ENCODE results near the gene PPM1G. TPM values are rescaled to one million over a fixed set of nuclear protein-coding genes. Genes with fewer than 3 reads are reported as not detected.

PPM1G gene
- total RNA-seq, 1 donor from 2014 or later = 42.8 TPM

DNA sequence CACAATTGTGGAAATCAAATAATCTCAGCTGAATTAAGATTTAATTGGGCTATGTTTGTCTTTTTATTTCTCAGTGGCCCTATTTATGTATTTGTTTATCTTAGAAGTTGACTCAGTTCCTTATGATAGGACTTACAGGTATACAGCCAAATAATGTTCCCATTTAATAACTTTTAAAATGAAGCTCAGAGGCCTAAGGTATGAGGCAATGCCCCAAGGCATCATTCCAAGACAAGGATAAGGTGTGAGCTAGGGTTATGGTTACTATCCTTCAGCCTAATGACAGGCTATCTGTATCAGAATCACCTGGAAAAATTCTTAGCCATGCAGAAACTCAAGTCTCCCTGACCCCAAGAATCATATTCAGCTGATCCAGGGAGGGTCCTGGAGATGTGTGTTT lies 11.6 kb upstream of the PPM1G start:
- no peaks in the 10 kb centered on the region for H3K4me1 ChIP-seq (ENCODE audit: control insufficient read depth in 3 of 3, insufficient read depth in 3 of 3, low read length in 3 of 3)
- no peak overlapping the region for H3K9ac ChIP-seq (ENCODE audit: low read depth in 1 of 3, low read length in 3 of 3)
- no peak overlapping the region for H3K27ac ChIP-seq (ENCODE audit: low read depth, low read length)
- no peaks in the 10 kb centered on the region for H3K9me3 ChIP-seq (ENCODE audit: control insufficient read depth in 3 of 3, low read length in 3 of 3)
- no peaks in the 10 kb centered on the region for H3K36me3 ChIP-seq (ENCODE audit: control insufficient read depth in 3 of 3, insufficient read depth in 3 of 3, low read length in 3 of 3)
- no peak overlapping the region for H3K4me3 ChIP-seq (ENCODE audit: low read length in 3 of 3)
- no peaks in the 10 kb centered on the region for H3K27me3 ChIP-seq (ENCODE audit: control insufficient read depth in 3 of 3, insufficient read depth in 3 of 3, low read length in 3 of 3)

DNA sequence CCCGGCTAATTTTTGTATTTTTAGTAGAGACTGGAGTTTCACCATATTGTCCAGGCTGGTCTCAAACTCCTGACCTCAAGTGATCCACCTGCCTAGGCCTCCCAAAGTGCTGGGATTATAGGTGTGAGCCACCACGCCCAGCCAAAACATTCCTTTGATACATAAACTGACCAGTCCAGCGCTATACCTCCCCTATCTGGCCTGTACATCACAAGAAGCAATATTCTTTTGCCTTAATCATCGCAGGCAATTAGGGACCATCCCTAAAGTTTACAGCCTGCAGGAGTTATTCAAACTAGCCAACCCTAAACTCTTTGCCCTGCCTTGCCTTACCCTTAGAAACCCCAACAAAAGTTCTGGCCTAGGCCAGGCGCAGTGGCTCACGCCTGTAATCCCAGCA lies 6.8 kb upstream of the PPM1G start:
- Histone ChIP-seq H3K27me3 (ENCODE audit: control insufficient read depth in 3 of 3, insufficient read depth in 3 of 3, low read length in 3 of 3) (no peaks in the 10 kb centered on the region), H3K9ac (ENCODE audit: low read depth in 1 of 3, low read length in 3 of 3) (no peak overlapping the region), H3K9me3 (ENCODE audit: control insufficient read depth in 3 of 3, low read length in 3 of 3) (no peaks in the 10 kb centered on the region), H3K27ac (ENCODE audit: low read depth, low read length) (no peak overlapping the region), H3K4me3 (ENCODE audit: low read length in 3 of 3) (no peak overlapping the region), H3K36me3 (ENCODE audit: control insufficient read depth in 3 of 3, insufficient read depth in 3 of 3, low read length in 3 of 3) (no peaks in the 10 kb centered on the region), H3K4me1 (ENCODE audit: control insufficient read depth in 3 of 3, insufficient read depth in 3 of 3, low read length in 3 of 3) (no peaks in the 10 kb centered on the region)

DNA sequence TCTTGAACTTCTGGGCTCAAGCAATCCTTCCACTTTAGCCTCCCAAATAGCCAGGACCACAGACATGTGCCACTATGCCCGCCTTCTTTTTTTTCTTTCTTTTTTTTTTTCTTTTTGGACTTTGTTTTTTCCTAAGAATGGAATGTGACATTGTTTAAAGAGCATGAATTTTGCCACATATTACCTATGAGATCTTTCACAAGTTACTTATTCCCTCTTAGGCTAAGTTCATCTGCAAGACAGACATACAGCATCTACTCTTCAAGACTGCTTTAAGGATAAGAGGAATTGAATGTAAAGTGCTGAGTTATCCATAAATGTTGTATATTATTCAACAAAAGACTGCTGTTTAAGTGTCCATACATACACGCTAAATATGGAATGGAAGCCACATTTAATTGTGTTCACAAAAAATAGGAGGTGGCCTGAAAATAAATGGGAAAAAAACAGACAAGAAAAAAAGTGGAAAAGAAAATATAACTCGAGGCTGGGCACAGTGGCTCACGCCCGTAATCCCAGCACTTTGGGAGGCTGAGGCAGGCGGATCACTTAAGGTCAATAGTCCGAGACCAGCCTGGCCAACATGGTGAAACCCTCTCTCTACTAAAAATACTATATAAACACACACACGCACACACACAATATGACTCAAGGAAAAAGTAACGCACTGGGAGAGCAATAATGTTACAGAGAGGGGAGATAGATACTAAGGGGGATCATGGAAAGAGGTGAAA lies 3.2 kb upstream of the PPM1G start:
- no peaks in the 10 kb centered on the region for H3K36me3 ChIP-seq (ENCODE audit: control insufficient read depth in 3 of 3, insufficient read depth in 3 of 3, low read length in 3 of 3)
- H3K9ac ChIP-seq (ENCODE audit: low read depth in 1 of 3, low read length in 3 of 3) = no peak overlapping the region
- no peaks in the 10 kb centered on the region for H3K27me3 ChIP-seq (ENCODE audit: control insufficient read depth in 3 of 3, insufficient read depth in 3 of 3, low read length in 3 of 3)
- no peaks in the 10 kb centered on the region for H3K9me3 ChIP-seq (ENCODE audit: control insufficient read depth in 3 of 3, low read length in 3 of 3)
- H3K4me3 ChIP-seq (ENCODE audit: low read length in 3 of 3) = no peak overlapping the region
- H3K27ac ChIP-seq (ENCODE audit: low read depth, low read length) = no peak overlapping the region
- peaks cover 7 to 19% (median 15%) of the 10 kb centered on the region in 3 donors for H3K4me1 ChIP-seq (ENCODE audit: control insufficient read depth in 3 of 3, insufficient read depth in 3 of 3, low read length in 3 of 3)

DNA sequence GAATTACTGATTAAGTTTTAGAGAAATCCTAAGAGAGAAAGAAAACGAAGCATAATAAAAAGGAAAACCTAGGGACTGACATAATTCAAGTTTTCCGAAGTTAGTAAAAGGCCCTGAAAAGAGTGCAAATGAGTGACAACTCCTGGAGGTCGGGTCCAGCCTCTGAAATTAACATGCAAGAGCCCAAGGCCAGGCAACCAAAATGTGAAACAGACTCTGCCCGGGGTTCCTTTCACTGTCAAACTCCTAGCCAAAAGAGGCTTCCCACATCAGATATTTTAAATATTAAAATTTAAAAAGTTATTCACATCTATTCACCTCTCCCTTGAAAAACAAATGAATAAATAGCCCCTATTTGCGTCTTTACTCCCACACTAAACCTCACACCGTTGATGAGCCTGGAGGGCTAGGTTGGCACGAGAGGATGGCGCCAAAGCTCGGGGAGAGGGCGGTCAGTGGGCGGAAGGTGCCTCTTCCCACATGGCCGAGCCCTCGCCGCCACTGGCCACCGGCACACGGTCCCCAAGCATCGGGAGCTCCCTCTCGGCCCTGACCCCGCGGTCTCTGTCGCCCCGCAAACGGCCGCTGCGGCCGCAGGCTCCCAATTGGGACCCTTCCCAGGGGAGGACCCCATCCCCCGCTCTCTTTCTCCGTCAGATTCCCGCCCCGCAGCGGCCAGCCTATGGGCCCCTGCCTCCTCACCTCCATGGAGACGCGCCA lies 630 bp downstream of the PPM1G start:
- H3K36me3 ChIP-seq (ENCODE audit: control insufficient read depth in 3 of 3, insufficient read depth in 3 of 3, low read length in 3 of 3) = peaks cover 0 to 4% (median 0%) of the 10 kb centered on the region in 3 donors
- no peaks in the 10 kb centered on the region for H3K9me3 ChIP-seq (ENCODE audit: control insufficient read depth in 3 of 3, low read length in 3 of 3)
- peak overlapping the region; percentile 82 to 99 (median 94) for H3K9ac ChIP-seq (ENCODE audit: low read depth in 1 of 3, low read length in 3 of 3)
- H3K4me1 ChIP-seq (ENCODE audit: control insufficient read depth in 3 of 3, insufficient read depth in 3 of 3, low read length in 3 of 3) = peaks cover 7 to 19% (median 15%) of the 10 kb centered on the region in 3 donors
- no peaks in the 10 kb centered on the region for H3K27me3 ChIP-seq (ENCODE audit: control insufficient read depth in 3 of 3, insufficient read depth in 3 of 3, low read length in 3 of 3)
- peak overlapping the region; percentile 85 for H3K27ac ChIP-seq (ENCODE audit: low read depth, low read length)
- H3K4me3 ChIP-seq (ENCODE audit: low read length in 3 of 3) = peak overlapping the region; percentile 80 to 91 (median 85)

DNA sequence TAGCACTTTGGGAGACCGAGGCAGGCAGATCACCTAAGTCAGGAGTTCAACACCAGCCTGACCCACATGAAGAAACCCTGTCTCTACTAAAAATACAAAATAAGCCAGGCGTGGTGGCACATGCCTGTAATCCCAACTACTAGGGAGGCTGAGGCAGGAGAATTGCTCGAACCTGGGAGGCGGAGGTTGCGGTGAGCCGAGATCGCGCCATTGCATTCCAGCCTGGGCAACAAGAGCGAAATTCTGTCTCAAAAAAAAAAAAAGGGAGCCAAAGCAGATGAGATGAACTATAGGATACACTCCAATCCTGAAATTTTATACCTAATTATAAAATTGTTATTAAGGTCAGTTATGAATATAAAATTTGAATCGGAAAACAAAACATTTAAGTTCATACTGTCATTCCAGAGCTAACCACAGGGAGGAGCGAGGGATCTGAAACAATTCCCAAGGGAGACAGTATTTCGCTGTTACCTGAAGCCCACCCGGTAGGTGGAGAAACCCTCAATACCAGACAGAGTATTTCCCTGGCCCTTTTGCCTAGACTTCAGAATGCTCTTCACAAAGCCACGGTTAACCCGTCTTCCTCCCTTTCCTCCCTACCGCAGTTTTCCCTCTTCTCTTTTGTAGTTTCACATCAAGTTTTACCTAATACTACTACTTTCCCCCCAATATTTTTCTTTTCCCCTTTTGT lies 1.4 kb downstream of the PPM1G start:
- peak overlapping the region; percentile 82 to 99 (median 94) for H3K9ac ChIP-seq (ENCODE audit: low read depth in 1 of 3, low read length in 3 of 3)
- peaks cover 0 to 4% (median 0%) of the 10 kb centered on the region in 3 donors for H3K36me3 ChIP-seq (ENCODE audit: control insufficient read depth in 3 of 3, insufficient read depth in 3 of 3, low read length in 3 of 3)
- H3K4me1 ChIP-seq (ENCODE audit: control insufficient read depth in 3 of 3, insufficient read depth in 3 of 3, low read length in 3 of 3) = peaks cover 7 to 19% (median 15%) of the 10 kb centered on the region in 3 donors
- H3K9me3 ChIP-seq (ENCODE audit: control insufficient read depth in 3 of 3, low read length in 3 of 3) = no peaks in the 10 kb centered on the region
- H3K27ac ChIP-seq (ENCODE audit: low read depth, low read length) = no peak overlapping the region
- peak overlapping the region; percentile 56 to 85 (median 80) for H3K4me3 ChIP-seq (ENCODE audit: low read length in 3 of 3)
- no peaks in the 10 kb centered on the region for H3K27me3 ChIP-seq (ENCODE audit: control insufficient read depth in 3 of 3, insufficient read depth in 3 of 3, low read length in 3 of 3)

DNA sequence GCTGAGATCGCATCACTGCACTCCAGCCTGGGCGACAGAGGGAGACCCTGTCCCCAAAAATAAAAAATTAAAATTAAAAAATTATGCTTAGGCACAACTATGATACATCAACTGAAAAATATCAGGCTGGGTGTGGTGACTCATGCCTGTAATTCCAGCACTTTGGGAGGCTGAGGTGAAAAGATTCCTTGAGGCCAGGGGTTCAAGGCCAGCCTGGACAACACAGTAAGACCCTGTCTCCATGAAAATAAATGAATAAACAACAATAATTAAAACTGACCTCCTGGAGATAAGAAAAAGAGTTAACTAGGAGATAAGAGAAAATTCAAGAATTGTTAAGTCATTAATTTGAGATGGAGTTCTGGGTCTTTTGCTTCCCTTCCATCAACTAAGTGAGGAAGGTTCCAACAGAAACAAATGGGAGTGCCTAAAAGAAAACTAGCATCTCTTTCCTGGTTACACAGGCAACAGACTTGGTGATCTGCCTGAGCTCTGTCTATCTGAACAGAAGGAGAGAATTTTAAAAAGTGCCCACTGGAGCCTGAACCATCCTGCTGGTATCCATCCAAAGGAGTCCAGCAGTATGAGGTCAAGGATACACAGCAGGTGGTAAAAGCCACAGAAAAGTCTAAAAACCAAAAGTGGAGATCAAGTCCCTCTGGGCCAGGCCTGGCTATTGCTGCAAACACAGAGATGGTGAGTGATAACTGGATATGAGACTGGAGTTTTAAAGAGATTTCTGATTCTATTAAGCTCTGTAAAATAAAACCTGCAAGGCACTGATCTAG lies 8.8 kb downstream of the PPM1G start:
- Histone ChIP-seq H3K4me1 (ENCODE audit: control insufficient read depth in 3 of 3, insufficient read depth in 3 of 3, low read length in 3 of 3) (no peaks in the 10 kb centered on the region), H3K9me3 (ENCODE audit: control insufficient read depth in 3 of 3, low read length in 3 of 3) (no peaks in the 10 kb centered on the region), H3K36me3 (ENCODE audit: control insufficient read depth in 3 of 3, insufficient read depth in 3 of 3, low read length in 3 of 3) (peaks cover 0 to 4% (median 0%) of the 10 kb centered on the region in 3 donors), H3K9ac (ENCODE audit: low read depth in 1 of 3, low read length in 3 of 3) (no peak overlapping the region), H3K27me3 (ENCODE audit: control insufficient read depth in 3 of 3, insufficient read depth in 3 of 3, low read length in 3 of 3) (no peaks in the 10 kb centered on the region), H3K4me3 (ENCODE audit: low read length in 3 of 3) (no peak overlapping the region), H3K27ac (ENCODE audit: low read depth, low read length) (no peak overlapping the region)

DNA sequence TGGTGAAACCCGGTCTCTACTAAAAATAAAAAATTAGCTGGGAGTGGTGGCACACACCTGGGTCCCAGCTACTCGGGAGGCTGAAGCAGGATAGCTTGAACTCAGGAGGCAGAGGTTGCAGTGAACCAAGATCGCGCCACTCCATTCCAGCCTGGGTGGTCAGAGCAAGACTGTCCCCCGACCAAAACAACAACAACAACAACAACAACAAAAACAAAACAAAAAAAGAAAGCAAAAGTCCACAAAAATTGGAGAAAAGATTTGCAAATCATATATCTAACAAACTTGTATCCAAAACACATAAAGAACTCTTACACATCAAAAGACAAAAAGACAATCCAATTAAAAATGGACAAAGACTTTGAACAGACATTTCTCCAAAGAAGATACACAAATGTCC lies 10.4 kb downstream of the PPM1G start:
- Histone ChIP-seq H3K9me3 (ENCODE audit: control insufficient read depth in 3 of 3, low read length in 3 of 3) (no peaks in the 10 kb centered on the region), H3K36me3 (ENCODE audit: control insufficient read depth in 3 of 3, insufficient read depth in 3 of 3, low read length in 3 of 3) (no peaks in the 10 kb centered on the region), H3K9ac (ENCODE audit: low read depth in 1 of 3, low read length in 3 of 3) (no peak overlapping the region), H3K4me1 (ENCODE audit: control insufficient read depth in 3 of 3, insufficient read depth in 3 of 3, low read length in 3 of 3) (no peaks in the 10 kb centered on the region), H3K4me3 (ENCODE audit: low read length in 3 of 3) (no peak overlapping the region), H3K27ac (ENCODE audit: low read depth, low read length) (no peak overlapping the region), H3K27me3 (ENCODE audit: control insufficient read depth in 3 of 3, insufficient read depth in 3 of 3, low read length in 3 of 3) (no peaks in the 10 kb centered on the region)

DNA sequence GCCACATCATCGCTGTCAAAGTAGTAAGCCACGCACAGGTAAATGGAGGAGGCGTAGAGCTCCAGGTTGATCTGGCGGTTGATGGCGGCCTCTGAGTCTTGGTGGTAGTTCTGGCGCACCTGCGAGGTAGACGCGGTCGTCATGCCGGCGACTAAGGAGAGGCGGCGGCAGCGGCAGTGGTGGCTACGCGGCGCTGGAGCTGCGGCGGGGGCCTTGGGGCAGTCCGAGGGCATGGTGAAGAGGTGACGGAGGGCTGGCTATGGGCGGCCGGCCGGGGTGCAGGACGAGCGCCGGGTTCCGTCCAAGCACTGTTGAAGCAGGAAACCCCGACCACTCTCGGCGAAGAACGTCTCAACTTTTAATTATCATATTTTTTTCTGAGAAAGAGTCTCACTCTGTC lies 16.2 kb downstream of the PPM1G start:
- no peak overlapping the region for H3K27ac ChIP-seq (ENCODE audit: low read depth, low read length)
- H3K4me1 ChIP-seq (ENCODE audit: control insufficient read depth in 3 of 3, insufficient read depth in 3 of 3, low read length in 3 of 3) = no peaks in the 10 kb centered on the region
- no peak overlapping the region for H3K4me3 ChIP-seq (ENCODE audit: low read length in 3 of 3)
- no peak overlapping the region for H3K9ac ChIP-seq (ENCODE audit: low read depth in 1 of 3, low read length in 3 of 3)
- peaks cover 0 to 7% (median 0%) of the 10 kb centered on the region in 3 donors for H3K36me3 ChIP-seq (ENCODE audit: control insufficient read depth in 3 of 3, insufficient read depth in 3 of 3, low read length in 3 of 3)
- H3K27me3 ChIP-seq (ENCODE audit: control insufficient read depth in 3 of 3, insufficient read depth in 3 of 3, low read length in 3 of 3) = no peaks in the 10 kb centered on the region
- no peaks in the 10 kb centered on the region for H3K9me3 ChIP-seq (ENCODE audit: control insufficient read depth in 3 of 3, low read length in 3 of 3)

DNA sequence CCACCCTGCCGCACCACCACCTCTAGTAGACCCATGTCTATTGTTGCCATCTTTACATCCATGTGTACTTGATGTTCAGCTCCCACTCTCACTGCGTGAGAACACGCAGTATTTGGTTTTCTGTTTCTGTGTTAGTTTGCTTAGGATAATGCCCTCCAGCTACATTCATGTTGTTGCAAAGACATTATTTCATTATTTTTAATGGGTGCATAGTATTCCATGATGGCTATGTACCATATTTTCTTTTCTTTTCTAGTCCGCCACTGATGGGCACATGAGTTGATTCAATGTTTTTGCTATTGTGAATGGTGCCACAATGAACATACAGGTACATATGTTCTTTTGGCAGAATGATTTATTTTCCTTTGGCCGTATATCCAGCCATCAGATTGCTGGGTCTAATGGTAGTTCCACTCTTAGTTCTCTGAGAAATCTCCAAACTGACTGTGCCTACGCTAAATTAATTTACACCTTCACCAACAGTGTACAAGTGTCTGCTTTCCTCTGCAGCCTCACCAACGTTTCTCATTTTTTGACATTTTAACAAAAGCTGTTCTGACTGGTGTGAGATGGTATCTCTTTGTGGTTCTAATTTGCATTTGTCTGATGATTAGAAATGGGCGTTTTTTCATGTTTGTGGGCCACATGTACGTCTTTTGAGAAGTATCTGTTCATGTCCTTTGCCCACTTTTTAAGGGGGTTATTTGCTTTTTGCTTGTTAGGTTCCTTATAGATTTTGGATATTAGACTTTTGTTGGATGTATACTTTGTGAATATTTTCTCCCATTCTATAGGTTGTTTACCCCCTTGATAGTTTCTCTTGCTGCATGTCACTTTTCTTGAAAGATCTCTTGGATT lies 18.3 kb downstream of the PPM1G start:
- H3K27me3 ChIP-seq (ENCODE audit: control insufficient read depth in 3 of 3, insufficient read depth in 3 of 3, low read length in 3 of 3) = no peaks in the 10 kb centered on the region
- no peaks in the 10 kb centered on the region for H3K9me3 ChIP-seq (ENCODE audit: control insufficient read depth in 3 of 3, low read length in 3 of 3)
- no peak overlapping the region for H3K9ac ChIP-seq (ENCODE audit: low read depth in 1 of 3, low read length in 3 of 3)
- H3K27ac ChIP-seq (ENCODE audit: low read depth, low read length) = no peak overlapping the region
- peaks cover 0 to 10% (median 2%) of the 10 kb centered on the region in 3 donors for H3K36me3 ChIP-seq (ENCODE audit: control insufficient read depth in 3 of 3, insufficient read depth in 3 of 3, low read length in 3 of 3)
- H3K4me1 ChIP-seq (ENCODE audit: control insufficient read depth in 3 of 3, insufficient read depth in 3 of 3, low read length in 3 of 3) = no peaks in the 10 kb centered on the region
- no peak overlapping the region for H3K4me3 ChIP-seq (ENCODE audit: low read length in 3 of 3)

Measured in skeletal muscle tissue (tissue), 4 donors.